Bone marrow (tissue), 2 donors: ENCODE measurements around the gene SERGEF.

Experiments
- DNase-seq, 2 donors: peaks; one replicate each; lab custom pipeline; 2025; lab: John Stamatoyannopoulos, UW

Gene SERGEF

GRCh38 chr11:17782603-17783337, 230.1 kb downstream of the SERGEF start:
- DNase-seq = no peak

GRCh38 chr11:17782145-17782544, 230.7 kb downstream of the SERGEF start:
- DNase-seq = no peak

GRCh38 chr11:17781626-17782025, 231.2 kb downstream of the SERGEF start:
- DNase-seq = no peak

- no peak for DNase-seq
Measured at GRCh38 chr11:17781221-17781620, 231.6 kb downstream of the SERGEF start.

- no peak for DNase-seq
Measured at GRCh38 chr11:17780668-17781067, 232.2 kb downstream of the SERGEF start.

- no peak for DNase-seq
Measured at GRCh38 chr11:17779861-17780594, 232.8 kb downstream of the SERGEF start.

GRCh38 chr11:17778956-17779860, 233.6 kb downstream of the SERGEF start:
- no peak for DNase-seq

GRCh38 chr11:17778352-17778751, 234.5 kb downstream of the SERGEF start:
- DNase-seq = no peak

- no peak for DNase-seq
Measured at GRCh38 chr11:17777738-17778091, 235.1 kb downstream of the SERGEF start.

GRCh38 chr11:17777086-17777737, 235.6 kb downstream of the SERGEF start:
- no peak for DNase-seq

GRCh38 chr11:17776212-17776875, 236.5 kb downstream of the SERGEF start:
- DNase-seq = no peak

GRCh38 chr11:17775507-17776211, 237.2 kb downstream of the SERGEF start:
- DNase-seq = no peak

- no peak for DNase-seq
Measured at GRCh38 chr11:17775035-17775348, 237.9 kb downstream of the SERGEF start.

GRCh38 chr11:17774232-17775034, 238.4 kb downstream of the SERGEF start:
- no peak for DNase-seq

GRCh38 chr11:17773674-17774073, 239.2 kb downstream of the SERGEF start:
- DNase-seq = no peak

- no peak for DNase-seq
Measured at GRCh38 chr11:17772704-17773600, 239.9 kb downstream of the SERGEF start.

GRCh38 chr11:17771841-17772401, 240.9 kb downstream of the SERGEF start:
- no peak for DNase-seq

- DNase-seq = no peak
Measured at GRCh38 chr11:17771415-17771814, 241.4 kb downstream of the SERGEF start.

- no peak for DNase-seq
Measured at GRCh38 chr11:17770917-17771316, 241.9 kb downstream of the SERGEF start.
